Stimulated activated CD4-positive, alpha-beta T cell treated with anti-CD3 and anti-CD28 coated beads, Interleukin-2, amount 100 ng/mL, for 48 hours (primary cell): ENCODE results near the gene SLC4A1.

Source experiments
- DNase-seq, 2 donors: peaks; one replicate each; pipeline ENCODE4 v3.0.0-alpha.2; 2020

Gene SLC4A1

DNA sequence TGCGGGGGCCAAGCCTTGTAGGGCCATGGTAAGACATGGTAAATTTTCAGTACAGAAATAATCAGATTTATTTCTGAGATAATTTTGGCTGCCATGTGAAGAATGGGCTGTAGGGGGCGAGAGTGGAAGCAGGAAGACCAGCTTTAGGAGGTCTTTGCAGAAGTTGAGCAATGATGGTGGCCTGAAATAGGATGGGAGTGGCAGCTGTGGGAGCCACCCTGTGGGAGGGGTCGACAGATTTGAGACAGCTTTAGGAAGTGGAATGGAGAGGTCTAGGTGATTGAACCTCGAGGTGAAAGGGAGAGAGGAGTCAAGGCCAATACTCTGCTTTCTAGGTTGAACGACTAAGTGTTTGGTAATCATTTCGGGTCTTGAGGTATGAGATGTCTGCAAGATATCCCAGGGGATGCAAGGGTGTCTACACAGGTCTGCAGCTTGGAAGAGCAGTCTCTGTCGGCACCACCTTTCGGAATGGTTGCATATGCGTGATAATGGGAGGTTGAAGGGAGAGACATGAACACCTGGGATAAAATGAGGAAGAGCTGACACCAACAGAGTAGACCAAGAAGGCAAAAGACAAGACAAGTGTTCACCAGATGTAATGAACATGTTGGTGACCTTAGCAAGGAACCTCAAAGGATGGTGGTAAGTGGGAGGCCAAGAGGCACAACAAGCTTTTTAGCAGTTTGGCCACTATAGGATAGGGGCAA is 64.0 kb downstream of the SLC4A1 start:
- DNase-seq = peak; percentile 53 to 54

DNA sequence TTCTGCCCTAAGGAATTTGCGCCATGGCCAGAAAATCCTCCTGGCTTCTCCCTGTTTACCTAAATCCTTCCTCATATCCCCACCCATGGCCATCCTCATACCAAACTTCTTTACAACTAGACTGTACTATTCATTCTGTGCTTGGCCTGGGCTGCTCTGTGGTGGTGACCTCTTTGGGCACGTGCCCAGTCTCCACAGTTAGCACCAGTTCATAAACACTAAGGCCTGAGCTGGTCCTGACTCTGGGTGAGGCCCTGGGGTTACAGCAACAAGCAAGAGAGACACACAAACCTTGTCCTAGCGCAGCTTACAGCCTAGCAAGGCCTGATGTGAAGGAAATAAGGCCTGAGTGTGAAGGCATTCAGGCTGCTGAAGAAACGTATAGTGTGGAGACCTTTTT is 65.2 kb downstream of the SLC4A1 start:
- no peak for DNase-seq

DNA sequence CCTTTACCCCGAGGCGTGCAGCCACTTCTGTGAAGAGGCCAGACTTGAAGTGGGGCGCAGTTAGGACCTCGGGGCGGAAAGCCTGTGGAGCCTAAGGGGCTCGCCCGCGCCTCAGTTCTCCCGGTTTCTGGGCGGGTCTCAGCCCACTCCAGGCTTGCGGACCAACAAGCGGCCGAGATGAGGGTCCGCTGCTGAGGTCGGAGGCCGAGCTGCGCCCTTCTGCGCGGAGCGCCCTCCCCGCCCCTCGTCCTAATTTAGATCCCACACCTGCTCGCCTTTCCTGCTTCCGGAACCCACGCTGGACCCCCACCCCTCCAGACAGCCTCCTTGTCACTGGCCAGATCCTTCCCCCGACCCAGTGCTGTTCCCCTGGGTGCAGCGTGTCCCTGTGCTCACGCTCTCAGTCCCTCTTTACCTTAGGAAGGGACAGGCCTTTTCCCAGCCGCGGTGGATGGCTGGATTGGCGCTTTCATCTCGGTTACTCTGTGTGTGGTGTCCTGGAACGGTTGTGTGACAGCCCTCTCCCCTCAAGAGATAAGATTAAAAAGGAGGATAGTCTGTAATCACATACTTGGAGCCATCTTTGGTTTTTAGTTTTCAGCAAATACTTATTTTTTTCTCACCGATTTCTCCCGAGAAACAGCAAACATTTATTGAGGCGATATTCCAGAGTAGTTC is 67.3 kb downstream of the SLC4A1 start:
- no peak for DNase-seq

DNA sequence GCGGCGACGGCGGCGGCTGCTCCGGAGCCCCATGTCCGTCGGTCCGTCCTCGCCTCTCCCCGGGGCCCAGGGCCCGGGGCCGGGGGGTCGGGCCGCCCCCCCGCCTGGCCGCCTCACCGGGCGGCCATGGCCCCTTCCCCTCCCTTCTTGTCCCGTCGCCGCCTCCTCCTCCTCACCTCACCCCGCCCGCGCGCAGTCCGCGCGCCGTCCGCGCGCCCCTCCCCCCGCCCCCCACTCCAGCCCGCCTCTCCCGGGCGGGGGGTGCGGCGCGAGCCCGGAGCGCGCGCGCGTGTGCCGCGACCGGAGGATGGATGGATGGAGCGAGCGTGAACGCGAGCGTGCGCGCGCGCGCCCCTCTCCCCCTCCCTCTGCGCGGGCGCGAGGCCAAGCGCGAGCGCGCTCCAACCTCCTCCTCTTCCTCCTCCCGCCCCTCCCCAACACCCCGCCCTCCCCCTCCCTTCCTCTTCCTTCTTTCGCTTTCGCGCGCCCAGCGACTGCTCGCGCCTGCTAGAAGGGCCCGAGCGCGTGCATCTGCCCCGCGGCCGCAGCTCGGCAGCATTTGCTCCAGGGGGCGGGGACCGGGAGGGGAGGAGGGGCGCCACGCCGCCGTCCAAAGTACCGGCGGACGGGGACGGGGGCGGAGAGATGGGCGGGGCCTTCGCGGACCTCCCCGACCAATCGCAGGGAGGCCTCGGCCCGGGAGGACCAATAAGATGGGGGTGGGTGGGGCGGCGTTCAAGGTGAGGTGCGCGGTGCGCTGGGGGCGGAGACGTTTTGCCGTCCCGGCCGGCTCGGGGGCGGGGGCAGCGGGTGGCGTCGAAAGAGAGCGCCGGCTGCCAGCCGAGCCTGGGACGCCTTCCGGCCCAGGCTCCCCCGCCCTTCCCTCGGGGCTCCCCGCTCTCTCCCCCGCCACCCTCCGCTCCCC is 68.1 kb downstream of the SLC4A1 start, which contains the start of gene ATXN7L3:
Gene ATXN7L3 (minus strand): TSS at position 332 of the 925 bp plus-strand sequence. CDS start 1,814 bp downstream, outside the sequence.
- DNase-seq = peak; percentile 98 to 99

DNA sequence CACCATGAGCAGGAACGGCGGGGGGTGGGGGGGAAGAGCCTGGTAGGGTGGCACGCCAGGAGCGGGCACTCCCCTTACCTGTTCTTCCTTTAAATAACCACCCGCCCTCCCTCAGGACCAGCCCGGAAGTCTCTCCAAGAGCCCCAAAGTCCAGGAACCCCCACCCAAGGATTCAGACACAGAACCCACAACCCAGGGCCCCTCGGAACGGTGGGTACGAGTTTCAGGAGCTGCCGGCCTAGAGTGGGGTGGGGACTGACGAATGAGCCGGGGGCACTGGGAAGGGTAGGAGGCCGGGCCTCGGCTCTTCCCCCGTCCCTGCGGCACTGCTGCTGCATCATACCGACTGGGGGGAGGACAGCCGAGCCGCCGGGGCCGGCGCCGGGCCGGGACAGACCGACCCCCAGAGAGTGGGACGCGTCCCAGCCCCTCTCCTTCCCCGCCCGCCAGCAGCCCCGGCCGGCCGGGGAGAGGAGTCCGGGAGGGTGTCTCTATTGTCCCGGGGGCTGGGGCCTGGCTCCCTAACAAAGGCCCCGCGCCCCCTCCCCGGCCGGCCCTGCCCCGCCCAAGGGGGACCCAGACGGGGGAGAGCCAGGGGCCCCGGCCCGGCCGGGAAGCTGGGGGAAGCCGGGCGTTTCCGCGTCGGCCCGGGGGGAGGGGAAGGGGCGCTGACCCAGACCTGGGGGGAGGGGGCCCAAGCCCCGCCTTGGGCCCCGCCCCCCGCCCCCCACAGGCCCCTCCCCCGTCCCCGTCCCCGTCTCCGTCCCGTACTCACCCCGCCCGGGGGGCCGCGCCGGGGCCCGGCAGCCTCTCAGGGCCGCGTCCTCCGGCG is 69.0 kb downstream of the SLC4A1 start:
- peak; percentile 33 to 51 for DNase-seq
